GM12864 (cell line): ENCODE data around the gene EGFLAM.

Experiments used
- DNase-seq: peaks from one replicate; pipeline ENCODE4 v3.0.0-alpha.2; 2011; ENCODE audit warnings: low read depth
- H3K4me3 ChIP-seq: 2 replicates; pipeline ENCODE4 v1.5.1; 2011; ENCODE audit warnings: mild to moderate bottlenecking, low read depth, low read length, control low read depth
- CTCF ChIP-seq: IDR thresholded peaks from 2 replicates; pipeline ENCODE4 v1.5.1; 2011; ENCODE audit warnings: low read depth, mild to moderate bottlenecking, moderate library complexity, low read length, control low read depth, inconsistent platforms; ENCODE audit errors: missing control alignments

The EGFLAM gene

GRCh38 chr5:38286002-38286401, 27.6 kb downstream of the EGFLAM start:
- no peak for TF ChIP-seq CTCF
- no peak for DNase-seq

GRCh38 chr5:38287124-38287523, 28.8 kb downstream of the EGFLAM start:
- TF ChIP-seq CTCF = no peak
- H3K4me3 ChIP-seq = no peak overlapping the region
- no peak for DNase-seq

More at GRCh38 chr5:38286002-38286401, 27.6 kb downstream of the EGFLAM start:
- H3K4me3 ChIP-seq = no peak overlapping the region

- no peak overlapping the region for H3K4me3 ChIP-seq
- no peak for DNase-seq
- TF ChIP-seq CTCF = no peak
Measured at GRCh38 chr5:38289457-38289856, 31.1 kb downstream of the EGFLAM start.

GRCh38 chr5:38290028-38290653, 31.8 kb downstream of the EGFLAM start:
- H3K4me3 ChIP-seq = no peak overlapping the region
- DNase-seq = no peak
- TF ChIP-seq CTCF = no peak

- H3K4me3 ChIP-seq = no peak overlapping the region
- no peak for TF ChIP-seq CTCF
- no peak for DNase-seq
Measured at GRCh38 chr5:38291355-38291754, 33.0 kb downstream of the EGFLAM start.

- no peak overlapping the region for H3K4me3 ChIP-seq
- DNase-seq = no peak
- TF ChIP-seq CTCF = no peak
Measured at GRCh38 chr5:38292228-38292627, 33.9 kb downstream of the EGFLAM start.

GRCh38 chr5:38295751-38296150, 37.4 kb downstream of the EGFLAM start:
- DNase-seq = no peak
- TF ChIP-seq CTCF = no peak
- no peak overlapping the region for H3K4me3 ChIP-seq
